Activated CD8-positive, alpha-beta memory T cell treated with anti-CD3 and anti-CD28 coated beads, Interleukin-2, amount 50 U/mL, for 24 hours (primary cell): ENCODE results near the gene IP6K1.
"Not testable (repeated sequence)": the region's sequence is repeated elsewhere in the genome, so short reads cannot be mapped to it uniquely, and the experiment has no call there.

ENCODE experiments used
- DNase-seq: peaks from one replicate; pipeline ENCODE4 v3.0.0-alpha.2; 2020; ENCODE audit errors: extremely low read depth

The IP6K1 gene

GRCh38 chr3:49712166-49712565 is 74.2 kb downstream of the IP6K1 start:
- DNase-seq = no peak

DNA sequence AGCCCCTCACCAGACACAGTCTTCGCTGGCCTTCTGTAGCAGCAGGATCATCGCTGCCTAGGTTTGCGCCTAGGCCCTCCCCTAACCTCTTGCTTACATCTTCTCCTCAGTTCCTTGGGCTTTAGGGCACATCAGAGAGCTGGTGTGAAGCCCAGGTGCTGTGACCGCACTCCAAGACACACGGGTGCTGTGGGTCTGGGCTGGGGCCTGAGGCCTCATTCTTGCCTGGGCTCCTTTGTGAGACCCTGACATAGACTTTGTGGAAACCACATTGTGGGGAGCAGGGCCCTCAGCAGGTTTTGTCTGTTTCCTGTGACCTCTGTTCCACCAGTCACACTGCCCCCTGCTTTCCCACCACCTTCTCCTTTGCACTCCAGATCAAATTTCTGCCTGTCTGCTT is 74.9 kb downstream of the IP6K1 start:
- DNase-seq = no peak

- DNase-seq = no peak
Observed at GRCh38 chr3:49709852-49710251, 76.5 kb downstream of the IP6K1 start.

DNA sequence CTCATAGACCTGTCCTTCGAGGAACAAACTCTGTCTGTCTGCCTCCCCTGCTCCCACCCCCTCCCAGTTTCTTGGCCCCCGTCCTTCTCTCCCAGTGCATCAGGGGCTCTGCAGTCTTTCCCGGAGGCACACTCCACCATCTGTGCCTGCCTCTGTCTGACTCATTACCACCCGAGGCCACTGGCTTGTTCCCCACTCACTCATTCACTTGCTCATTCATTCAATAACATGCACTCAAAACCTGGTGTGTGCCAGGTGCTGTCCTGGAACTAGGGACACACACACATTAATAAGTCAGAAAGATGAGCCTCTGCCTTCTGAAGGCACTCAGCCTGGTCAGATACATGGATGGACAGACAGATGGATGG is 79.2 kb downstream of the IP6K1 start:
- no peak for DNase-seq

DNA sequence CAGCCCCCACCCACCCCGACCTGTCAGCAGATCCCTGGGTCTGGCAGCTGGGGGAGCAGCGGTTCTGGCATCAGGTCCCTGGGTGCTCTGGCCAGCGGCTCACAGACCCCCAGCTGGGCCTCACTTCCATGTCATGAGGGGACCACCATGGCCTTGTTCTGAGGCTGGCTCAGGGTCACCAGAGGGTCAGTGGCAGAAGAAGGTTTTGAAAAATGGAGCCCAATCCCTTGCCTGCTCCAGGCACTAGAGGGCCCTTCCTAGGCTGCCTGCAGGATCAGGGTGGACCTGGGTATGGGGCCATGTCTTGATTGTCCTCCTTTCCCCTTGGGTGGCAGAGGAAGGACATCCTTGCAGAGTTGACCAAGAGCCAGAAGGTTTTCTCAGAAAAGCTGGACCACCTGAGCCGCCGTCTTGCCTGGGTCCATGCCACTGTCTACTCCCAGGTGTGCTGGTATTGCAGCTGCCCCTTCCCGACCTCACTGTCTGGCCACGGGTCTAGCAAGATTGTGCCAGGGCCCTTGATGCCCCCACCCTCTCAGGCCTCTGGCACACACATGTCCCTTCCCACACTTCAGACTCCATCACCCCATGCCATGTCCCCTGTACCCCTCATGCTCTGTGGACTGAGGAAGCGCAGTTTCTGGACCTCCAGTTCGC is 79.8 kb downstream of the IP6K1 start:
- no peak for DNase-seq

DNA sequence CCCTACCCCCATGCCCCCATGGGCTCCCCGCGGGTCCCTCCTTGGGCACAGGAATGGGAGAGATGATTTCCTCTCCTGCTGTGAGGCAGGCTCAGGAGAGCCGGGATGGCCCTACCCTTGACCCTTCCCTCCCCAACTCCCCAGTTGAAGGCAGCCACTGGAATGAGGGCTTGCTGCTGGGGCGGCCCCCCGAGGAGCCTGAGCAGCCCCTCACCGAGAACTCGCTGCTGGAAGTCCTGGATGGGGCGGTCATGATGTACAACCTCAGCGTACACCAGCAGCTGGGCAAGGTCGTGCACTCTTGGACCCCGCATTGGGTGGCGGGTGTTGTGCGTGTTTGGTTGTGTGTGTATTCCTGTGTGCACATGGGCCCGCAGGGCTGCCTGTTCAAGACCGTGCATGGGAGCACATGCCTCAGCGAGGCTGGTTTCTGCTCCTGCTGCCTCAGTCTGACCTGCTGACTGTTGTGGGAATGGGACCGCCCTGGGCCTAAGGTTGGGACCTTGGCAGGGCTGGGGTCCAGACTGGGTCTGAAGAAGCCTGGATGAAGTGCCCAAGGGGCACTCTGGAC is 80.9 kb downstream of the IP6K1 start:
- no peak for DNase-seq

DNA sequence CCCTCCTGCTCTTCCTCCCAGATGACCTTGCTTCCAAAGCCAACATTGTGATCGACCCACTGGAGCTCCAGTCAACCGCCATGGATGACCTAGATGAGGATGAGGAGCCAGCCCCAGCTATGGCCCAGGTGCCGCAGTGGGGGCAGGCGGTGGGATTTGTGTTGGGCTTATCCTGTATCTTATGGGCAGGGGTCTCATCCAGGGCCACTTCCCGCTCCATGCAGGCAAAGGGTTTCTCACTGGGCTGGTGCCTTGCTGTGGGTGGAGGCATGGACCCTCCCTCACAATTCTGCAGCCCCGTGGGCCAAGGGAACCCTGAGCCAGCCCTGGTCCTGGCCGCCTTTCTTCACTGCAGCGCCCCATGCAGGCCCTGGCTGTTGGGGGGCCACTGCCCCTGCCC is 81.7 kb downstream of the IP6K1 start:
- DNase-seq = no peak

GRCh38 chr3:49703956-49704355 is 82.4 kb downstream of the IP6K1 start:
- DNase-seq = no peak

DNA sequence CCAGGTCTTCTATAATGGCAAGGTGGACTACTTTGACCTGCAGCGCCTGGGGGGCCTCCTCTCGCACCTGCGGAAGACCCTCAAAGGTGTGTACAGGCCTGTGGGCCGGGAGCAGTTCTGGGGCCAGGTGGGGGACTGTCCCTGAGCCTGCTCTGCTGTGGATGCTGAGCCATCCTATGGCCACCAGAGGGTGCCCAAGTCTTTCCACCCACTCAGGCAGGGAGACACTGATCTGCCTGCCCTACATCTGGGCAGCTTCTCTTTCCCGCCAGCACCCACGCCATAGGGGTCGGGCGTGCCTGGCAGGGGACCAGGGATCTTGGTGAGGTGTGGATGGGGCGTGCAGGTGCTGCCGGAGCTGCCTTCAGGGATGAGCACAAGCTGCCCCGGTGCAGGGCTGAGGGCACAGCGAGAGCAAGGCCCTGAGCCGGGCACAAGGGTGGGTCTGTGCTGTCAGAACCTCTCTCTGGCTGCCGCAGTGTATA is 82.9 kb downstream of the IP6K1 start:
- DNase-seq = no peak

GRCh38 chr3:49702672-49703071 is 83.7 kb downstream of the IP6K1 start:
- no peak for DNase-seq

- DNase-seq = no peak
Observed at GRCh38 chr3:49701388-49702077, 84.8 kb downstream of the IP6K1 start.

- no peak for DNase-seq
Observed at GRCh38 chr3:49700453-49701128, 85.8 kb downstream of the IP6K1 start.

DNA sequence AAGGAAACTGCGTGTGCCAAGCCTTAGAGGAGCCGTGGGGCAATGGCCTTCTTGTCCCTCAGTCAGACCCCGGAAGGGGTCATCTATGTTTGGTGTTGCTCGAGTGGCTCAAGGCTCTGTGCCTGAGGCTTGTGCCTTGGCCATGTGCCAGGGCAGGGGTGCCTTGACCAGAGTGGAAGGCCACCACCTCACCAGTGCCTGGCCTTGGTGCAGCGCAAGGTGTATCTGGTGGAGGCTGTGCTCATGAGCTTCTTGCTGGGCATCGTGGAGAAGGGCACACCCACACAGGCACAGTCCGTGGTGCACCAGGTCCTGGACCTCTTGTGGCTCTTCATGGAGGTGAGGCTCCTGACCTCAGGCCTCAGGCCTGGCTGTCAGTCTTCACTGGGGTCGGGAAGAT is 86.3 kb downstream of the IP6K1 start:
- no peak for DNase-seq

DNA sequence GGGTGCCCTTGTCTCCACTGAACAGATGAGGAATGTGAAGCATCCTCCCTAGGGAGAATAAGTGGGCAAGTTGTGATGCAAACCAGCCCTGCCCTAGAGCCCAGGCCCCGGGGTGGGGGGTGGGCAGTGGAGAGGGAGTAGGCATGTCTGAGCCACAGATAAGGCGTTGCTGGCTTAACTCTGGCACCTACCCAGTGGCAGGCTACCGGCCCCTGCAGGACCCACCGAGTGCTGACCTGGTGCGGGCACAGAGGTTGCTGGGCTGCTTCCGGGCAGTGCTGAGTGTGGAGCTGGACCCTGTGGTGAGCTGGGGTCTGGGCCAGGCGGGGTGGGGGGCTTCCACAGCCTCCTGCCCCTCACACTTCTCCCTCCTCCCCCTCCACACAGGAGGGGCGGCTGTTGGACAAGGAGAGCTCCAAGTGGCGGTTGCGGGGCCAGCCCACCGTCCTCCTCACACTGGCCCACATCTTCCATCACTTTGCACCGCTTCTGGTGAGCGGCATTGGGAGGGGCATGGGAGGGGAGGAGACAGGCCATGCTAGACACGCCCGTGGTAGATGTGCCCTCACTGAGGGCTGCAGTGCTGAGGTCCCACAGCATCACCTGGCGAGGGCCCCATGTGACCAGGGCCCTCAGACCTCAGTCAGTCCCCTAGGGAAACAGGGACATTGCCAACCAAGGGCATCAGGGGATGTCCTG is 86.9 kb downstream of the IP6K1 start:
- no peak for DNase-seq

GRCh38 chr3:49695350-49696015 is 90.9 kb downstream of the IP6K1 start:
- not testable (repeated sequence) for DNase-seq

- not testable (repeated sequence) for DNase-seq
Observed at GRCh38 chr3:49694409-49695070, 91.8 kb downstream of the IP6K1 start.

- not testable (repeated sequence) for DNase-seq
Observed at GRCh38 chr3:49691481-49691880, 94.9 kb downstream of the IP6K1 start.

DNA sequence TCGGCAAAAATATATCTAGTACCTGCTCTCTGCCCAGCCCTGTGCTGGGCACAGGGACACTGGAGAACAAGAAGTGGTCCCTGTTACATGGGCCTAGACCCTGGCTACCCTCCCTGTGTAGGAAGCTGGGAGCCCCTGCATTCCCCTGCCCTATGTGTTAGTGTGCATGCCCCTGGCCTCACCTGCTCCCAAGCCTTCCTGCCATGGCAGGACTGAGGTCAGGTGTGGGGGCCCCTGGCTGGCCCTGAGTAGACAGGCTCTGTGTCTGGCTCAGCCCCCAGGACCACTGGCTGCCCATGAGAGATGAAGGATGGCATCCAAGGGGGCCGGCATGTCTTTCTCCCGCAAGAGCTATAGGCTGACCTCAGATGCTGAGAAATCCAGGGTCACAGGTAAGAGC is 95.5 kb downstream of the IP6K1 start:
- DNase-seq = not testable (repeated sequence)

GRCh38 chr3:49689908-49690624 is 96.3 kb downstream of the IP6K1 start:
- not testable (repeated sequence) for DNase-seq
